Liver (tissue), 3 donors: ENCODE measurements around the gene SERPINB12.

ENCODE experiments used
- EGR1 ChIP-seq, 2 donors: IDR thresholded peaks; 2 replicates each; pipeline ENCODE4 v1.6.1; 2016 to 2018; ENCODE audit warnings: antibody characterized with exemption in 2 of 2, low read depth in 2 of 2
- FOXA1 ChIP-seq: IDR thresholded peaks from 2 replicates; pipeline ENCODE4 v1.6.1; 2016; ENCODE audit warnings: antibody characterized with exemption
- GABPA ChIP-seq, 2 donors: IDR thresholded peaks in 1 of 2; conservative IDR thresholded peaks in 1 of 2; 2 replicates each; pipeline ENCODE4 v1.6.1; 2016; ENCODE audit warnings: antibody characterized with exemption in 2 of 2, mild to moderate bottlenecking in 1 of 2, moderate library complexity in 1 of 2
- JUND ChIP-seq, 2 donors: IDR thresholded peaks; 2 replicates each; pipeline ENCODE4 v1.6.1; 2016; ENCODE audit warnings: antibody characterized with exemption in 2 of 2
- NR2F2 ChIP-seq: IDR thresholded peaks from 2 replicates; pipeline ENCODE4 v1.6.1; 2016; ENCODE audit warnings: antibody characterized with exemption
- RAD21 ChIP-seq, 2 donors: IDR thresholded peaks; 2 replicates each; pipeline ENCODE4 v1.6.1; 2016; ENCODE audit warnings: antibody characterized with exemption in 2 of 2, mild to moderate bottlenecking in 2 of 2
- RXRA ChIP-seq, 2 donors: IDR thresholded peaks; 2 replicates each; pipeline ENCODE4 v1.6.1; 2017 to 2018; ENCODE audit warnings: antibody characterized with exemption in 2 of 2, mild to moderate bottlenecking in 1 of 2
- SP1 ChIP-seq: IDR thresholded peaks from 2 replicates; pipeline ENCODE4 v1.6.1; 2018; ENCODE audit warnings: antibody characterized with exemption, mild to moderate bottlenecking
- TAF1 ChIP-seq: conservative IDR thresholded peaks from 2 replicates; pipeline ENCODE4 v1.6.1; 2016; ENCODE audit warnings: antibody characterized with exemption, mild to moderate bottlenecking
- YY1 ChIP-seq: IDR thresholded peaks from 2 replicates; pipeline ENCODE4 v1.6.1; 2016; ENCODE audit warnings: antibody characterized with exemption, mild to moderate bottlenecking
- TF ChIP-seq, protein P1 (sequence below): fragments of 150-350 bp; IDR thresholded peaks from 2 replicates; pipeline ENCODE4 v1.5.1; 2017; ENCODE audit warnings: improper control_type of control experiment, low read depth, low read length; ENCODE audit not compliant: missing input control
- TF ChIP-seq, protein P2 (sequence below): IDR thresholded peaks from 2 replicates; pipeline ENCODE4 v1.6.1; 2016; ENCODE audit warnings: antibody characterized with exemption, mild to moderate bottlenecking
- TF ChIP-seq, protein P3 (sequence below): IDR thresholded peaks from 2 replicates; pipeline ENCODE4 v1.6.1; 2016; ENCODE audit warnings: antibody characterized with exemption
- TF ChIP-seq, protein P4 (sequence below): IDR thresholded peaks from 2 replicates; pipeline ENCODE4 v1.6.1; 2016; ENCODE audit warnings: antibody characterized with exemption
- donor health status: healthy.
- donor health status: healthy.

DNA sequence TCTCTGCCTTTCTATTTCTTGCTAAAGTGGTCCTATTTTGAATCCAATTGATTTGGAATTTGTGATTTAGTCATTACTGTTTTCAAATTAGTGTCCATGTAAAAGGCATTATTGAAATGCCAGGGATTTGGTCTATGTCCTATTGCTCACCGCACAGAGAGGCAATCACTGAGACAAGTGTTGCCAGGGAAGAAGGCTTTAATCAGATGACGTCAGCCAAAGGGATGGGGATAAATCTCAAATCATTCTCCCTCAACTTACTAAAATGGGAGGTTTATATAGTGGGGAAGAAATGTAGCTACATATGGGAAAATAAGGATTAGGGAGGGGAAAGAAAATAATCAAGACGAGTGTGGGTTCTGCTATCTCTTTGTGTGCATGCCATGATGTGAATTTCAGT, 9.6 kb downstream of the SERPINB12 start:
- TF ChIP-seq EGR1 (IDR thresholded peaks at IDR 0.05; ENCODE audit: low read depth in 2 of 2) (no peak), FOXA1 (no peak), GABPA (IDR thresholded peaks at IDR 0.05 in 1 of 2, conservative IDR thresholded peaks at IDR 0.05 in 1 of 2) (no peak), YY1 (no peak), NR2F2 (no peak), RAD21 (IDR thresholded peaks at IDR 0.05) (no peak), TAF1 (no peak), SP1 (no peak), JUND (IDR thresholded peaks at IDR 0.05) (no peak), RXRA (IDR thresholded peaks at IDR 0.05) (no peak)
- TF ChIP-seq, protein P1, sequence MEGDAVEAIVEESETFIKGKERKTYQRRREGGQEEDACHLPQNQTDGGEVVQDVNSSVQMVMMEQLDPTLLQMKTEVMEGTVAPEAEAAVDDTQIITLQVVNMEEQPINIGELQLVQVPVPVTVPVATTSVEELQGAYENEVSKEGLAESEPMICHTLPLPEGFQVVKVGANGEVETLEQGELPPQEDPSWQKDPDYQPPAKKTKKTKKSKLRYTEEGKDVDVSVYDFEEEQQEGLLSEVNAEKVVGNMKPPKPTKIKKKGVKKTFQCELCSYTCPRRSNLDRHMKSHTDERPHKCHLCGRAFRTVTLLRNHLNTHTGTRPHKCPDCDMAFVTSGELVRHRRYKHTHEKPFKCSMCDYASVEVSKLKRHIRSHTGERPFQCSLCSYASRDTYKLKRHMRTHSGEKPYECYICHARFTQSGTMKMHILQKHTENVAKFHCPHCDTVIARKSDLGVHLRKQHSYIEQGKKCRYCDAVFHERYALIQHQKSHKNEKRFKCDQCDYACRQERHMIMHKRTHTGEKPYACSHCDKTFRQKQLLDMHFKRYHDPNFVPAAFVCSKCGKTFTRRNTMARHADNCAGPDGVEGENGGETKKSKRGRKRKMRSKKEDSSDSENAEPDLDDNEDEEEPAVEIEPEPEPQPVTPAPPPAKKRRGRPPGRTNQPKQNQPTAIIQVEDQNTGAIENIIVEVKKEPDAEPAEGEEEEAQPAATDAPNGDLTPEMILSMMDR: no peak
- TF ChIP-seq, protein P2, sequence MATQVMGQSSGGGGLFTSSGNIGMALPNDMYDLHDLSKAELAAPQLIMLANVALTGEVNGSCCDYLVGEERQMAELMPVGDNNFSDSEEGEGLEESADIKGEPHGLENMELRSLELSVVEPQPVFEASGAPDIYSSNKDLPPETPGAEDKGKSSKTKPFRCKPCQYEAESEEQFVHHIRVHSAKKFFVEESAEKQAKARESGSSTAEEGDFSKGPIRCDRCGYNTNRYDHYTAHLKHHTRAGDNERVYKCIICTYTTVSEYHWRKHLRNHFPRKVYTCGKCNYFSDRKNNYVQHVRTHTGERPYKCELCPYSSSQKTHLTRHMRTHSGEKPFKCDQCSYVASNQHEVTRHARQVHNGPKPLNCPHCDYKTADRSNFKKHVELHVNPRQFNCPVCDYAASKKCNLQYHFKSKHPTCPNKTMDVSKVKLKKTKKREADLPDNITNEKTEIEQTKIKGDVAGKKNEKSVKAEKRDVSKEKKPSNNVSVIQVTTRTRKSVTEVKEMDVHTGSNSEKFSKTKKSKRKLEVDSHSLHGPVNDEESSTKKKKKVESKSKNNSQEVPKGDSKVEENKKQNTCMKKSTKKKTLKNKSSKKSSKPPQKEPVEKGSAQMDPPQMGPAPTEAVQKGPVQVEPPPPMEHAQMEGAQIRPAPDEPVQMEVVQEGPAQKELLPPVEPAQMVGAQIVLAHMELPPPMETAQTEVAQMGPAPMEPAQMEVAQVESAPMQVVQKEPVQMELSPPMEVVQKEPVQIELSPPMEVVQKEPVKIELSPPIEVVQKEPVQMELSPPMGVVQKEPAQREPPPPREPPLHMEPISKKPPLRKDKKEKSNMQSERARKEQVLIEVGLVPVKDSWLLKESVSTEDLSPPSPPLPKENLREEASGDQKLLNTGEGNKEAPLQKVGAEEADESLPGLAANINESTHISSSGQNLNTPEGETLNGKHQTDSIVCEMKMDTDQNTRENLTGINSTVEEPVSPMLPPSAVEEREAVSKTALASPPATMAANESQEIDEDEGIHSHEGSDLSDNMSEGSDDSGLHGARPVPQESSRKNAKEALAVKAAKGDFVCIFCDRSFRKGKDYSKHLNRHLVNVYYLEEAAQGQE: no peak
- TF ChIP-seq, protein P3, sequence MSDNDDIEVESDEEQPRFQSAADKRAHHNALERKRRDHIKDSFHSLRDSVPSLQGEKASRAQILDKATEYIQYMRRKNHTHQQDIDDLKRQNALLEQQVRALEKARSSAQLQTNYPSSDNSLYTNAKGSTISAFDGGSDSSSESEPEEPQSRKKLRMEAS: no peak
- TF ChIP-seq, protein P4, sequence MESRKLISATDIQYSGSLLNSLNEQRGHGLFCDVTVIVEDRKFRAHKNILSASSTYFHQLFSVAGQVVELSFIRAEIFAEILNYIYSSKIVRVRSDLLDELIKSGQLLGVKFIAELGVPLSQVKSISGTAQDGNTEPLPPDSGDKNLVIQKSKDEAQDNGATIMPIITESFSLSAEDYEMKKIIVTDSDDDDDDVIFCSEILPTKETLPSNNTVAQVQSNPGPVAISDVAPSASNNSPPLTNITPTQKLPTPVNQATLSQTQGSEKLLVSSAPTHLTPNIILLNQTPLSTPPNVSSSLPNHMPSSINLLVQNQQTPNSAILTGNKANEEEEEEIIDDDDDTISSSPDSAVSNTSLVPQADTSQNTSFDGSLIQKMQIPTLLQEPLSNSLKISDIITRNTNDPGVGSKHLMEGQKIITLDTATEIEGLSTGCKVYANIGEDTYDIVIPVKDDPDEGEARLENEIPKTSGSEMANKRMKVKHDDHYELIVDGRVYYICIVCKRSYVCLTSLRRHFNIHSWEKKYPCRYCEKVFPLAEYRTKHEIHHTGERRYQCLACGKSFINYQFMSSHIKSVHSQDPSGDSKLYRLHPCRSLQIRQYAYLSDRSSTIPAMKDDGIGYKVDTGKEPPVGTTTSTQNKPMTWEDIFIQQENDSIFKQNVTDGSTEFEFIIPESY: no peak
